HG02588 (cell line): ENCODE data around the gene ZSWIM2.
"Not testable (repeated sequence)": the region's sequence is repeated elsewhere in the genome, so short reads cannot be mapped to it uniquely, and the experiment has no call there.

ENCODE experiments used
- ATAC-seq: cut with Tn5 transposase; IDR thresholded peaks from one replicate; pipeline ENCODE4 v1.9.1; 2021; ENCODE audit warnings: mild to moderate bottlenecking, moderate library complexity; ENCODE audit not compliant: unreplicated experiment

The ZSWIM2 gene

DNA sequence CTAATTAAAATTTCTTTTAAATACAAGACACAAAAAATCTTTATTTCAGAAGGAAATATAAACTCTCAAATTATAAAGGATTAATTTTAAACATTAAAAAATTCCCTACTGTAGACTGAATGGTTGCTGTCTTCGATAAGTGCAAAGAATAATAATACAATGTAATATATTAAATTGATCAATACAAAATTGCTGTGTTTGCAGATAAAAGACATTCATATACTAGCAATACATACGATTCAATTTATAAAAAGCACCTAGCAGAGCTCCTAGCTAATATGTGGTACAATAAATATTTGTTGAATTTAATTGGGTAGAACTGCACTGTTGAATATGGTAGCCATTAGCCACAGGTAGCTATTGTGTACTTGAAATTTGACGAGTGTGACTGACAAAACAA, 6.6 kb downstream of the ZSWIM2 start:
- ATAC-seq = no peak

DNA sequence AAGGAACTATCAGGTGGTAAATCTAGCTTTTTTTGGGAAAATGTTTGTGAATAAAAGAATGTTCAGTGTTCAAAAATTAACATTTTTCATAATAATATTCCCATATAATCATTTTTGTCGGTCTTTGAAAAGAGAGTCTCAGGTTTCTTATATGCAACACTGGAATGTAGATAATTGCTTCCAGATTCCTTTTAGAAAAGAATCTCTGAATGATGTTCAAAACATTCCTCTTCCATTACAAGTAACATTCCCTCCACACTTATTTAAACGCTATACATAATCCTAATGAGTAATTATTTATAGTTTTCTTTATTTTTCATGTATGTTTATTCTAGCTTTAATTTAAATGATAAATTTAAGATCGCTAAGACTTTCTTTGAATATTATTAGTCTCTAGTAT, 7.0 kb downstream of the ZSWIM2 start:
- no peak for ATAC-seq

DNA sequence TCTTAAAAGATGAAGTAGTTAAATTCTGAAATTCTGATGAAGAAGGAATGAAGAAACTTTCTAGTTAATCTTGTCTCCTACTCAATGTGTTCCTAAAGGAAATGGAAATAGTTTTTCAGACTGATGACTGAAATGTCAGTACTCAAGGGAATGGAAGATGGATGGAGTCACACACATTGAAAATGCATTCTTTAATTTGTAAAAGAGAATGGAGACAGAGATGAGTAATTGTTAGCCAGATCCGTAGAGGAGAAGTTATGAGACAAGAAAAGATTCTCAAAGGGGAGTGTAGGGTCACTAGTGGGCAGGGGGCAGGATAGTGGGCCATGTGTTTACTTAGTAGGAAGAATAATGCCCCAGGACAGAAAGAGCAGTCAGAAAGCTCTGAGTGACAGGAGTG, 13.3 kb downstream of the ZSWIM2 start:
- no peak for ATAC-seq

DNA sequence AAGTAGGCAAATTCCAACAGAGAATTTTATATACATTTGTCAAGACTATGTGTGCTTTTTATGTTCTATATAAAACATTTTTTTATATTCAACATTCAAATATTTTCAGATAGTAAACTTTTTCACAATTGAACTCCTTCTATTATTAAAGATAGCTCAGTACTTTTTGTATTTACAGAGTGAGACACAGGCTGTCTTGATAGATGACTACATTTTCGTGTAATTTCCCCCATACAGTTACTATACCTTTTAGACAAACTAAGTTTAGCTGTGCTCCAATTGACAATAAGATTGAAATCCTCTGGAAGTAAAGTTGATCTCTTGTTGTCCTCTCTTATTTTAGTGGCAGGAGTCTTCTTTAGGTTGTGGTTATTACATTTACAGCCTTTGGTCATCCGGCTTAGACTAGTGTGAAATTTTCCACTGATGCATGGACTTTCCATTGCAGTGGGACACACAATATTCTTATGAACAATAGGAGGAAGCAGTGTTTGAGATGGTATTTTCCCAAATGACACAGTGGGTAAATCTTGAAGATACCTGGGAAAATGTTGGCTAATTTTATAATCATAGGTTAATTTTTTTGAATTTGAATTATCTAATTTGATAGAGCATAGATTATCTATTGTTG, 21.0 kb downstream of the ZSWIM2 start:
- ATAC-seq = no peak

DNA sequence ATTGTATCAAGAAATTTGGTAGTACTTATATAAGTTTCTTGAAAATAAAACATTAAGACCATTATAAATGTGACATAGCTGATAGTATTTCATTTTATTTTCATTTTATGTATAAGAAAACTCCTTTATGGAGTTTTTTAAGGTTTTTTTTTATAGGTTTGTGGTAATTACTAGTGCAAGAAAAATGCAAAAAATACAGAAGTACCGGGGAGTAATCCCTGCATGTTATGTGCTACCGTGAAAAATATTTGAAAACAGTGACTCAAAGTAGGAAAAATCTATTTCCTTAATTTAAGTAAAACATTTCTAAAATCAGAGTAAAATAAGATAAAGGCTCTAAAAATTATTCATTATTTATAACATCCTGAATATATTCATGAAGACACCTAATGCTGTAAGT, 21.6 kb downstream of the ZSWIM2 start:
- no peak for ATAC-seq

DNA sequence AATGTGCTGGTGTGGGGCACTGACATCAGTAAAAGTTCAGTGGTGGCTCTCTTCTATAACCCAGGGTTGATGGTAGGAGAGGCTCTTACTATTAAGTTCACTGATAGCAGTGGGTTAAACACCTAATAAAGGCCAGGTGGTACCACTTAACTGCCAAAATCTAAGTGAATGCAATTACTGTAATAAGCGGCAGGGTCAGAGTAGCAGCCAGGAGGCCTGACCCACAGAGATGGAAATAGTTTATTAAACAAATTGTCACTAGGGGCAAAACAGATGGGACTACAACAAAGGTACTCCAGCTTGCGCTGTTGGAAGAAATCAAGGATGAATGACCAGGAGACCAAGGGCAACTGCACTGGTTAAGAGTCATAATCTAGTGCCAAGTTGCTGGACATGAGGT, 26.6 kb downstream of the ZSWIM2 start:
- no peak for ATAC-seq

DNA sequence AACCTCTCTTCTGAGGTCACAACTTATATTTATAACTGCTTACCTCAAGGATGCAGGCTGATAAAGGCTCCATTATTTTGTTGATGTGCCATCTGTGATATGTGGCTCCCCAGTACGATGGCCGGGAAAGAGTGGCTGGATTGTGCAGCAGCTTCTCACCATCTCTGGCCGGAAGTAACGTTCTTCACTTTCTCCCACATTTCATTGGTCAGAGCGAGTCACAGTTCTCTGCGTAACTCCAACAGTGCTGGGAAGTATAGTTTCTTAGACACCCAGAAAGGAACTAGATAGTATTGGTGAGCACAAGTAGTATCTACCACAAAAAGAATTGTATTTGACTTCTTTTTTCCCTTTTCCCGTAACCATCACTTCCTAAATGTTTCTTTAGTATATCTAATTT, 28.7 kb downstream of the ZSWIM2 start:
- ATAC-seq = no peak

DNA sequence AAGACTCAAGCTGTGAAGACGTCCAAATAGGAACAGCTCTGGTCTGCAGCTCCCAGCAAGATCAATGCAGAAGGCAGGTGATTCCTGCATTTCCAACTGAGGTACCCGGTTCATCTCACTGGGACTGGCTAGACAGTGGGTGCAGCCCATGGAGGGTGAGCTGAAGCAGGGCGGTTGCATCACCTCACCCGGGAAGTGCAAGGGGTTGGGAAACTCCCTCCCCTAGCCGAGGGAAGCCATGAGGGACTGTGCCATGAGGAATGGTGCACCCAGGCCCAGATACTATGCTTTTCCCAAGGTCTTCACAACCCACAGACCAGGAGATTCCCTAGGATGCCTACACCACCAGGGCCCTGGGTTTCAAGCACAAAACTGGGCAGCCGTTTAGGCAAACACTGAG, 37.2 kb downstream of the ZSWIM2 start:
- not testable (repeated sequence) for ATAC-seq

DNA sequence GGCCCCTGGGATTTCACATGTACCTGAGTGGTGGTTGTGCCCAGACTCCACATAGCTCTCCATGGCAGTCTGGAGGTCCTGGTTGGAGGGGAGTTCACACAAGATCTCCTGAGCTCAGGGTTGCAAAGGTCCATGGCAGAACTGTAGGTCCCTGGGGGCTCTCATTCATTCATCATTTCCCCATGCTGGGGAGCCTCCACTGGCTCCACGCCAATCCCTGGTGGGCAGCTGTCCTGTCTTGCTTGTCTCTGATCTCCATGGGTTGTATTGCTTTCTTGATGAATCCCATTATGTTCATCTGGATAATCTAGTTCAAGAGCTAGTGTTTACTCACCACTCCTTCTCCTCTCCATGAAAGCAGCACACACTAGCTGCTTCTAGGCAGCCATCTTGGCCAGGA, 42.4 kb downstream of the ZSWIM2 start:
- no peak for ATAC-seq

DNA sequence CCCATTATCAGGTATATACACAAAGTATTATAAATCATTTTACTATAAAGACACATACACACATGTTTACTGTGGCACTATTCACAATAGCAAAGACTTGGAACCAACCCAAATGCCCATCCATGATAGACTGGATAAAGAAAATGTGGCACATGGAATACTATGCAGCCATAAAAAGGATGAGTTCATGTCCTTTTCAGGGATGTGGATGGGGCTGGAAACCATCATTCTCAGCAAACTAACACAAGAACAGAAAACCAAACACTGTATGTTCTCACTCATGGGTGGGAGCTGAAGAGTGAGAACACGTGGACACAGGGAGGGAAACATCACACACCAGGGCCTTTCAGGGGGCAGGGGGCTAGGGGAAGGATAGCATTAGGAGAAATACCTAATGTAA, 50.4 kb downstream of the ZSWIM2 start:
- ATAC-seq = not testable (repeated sequence)

DNA sequence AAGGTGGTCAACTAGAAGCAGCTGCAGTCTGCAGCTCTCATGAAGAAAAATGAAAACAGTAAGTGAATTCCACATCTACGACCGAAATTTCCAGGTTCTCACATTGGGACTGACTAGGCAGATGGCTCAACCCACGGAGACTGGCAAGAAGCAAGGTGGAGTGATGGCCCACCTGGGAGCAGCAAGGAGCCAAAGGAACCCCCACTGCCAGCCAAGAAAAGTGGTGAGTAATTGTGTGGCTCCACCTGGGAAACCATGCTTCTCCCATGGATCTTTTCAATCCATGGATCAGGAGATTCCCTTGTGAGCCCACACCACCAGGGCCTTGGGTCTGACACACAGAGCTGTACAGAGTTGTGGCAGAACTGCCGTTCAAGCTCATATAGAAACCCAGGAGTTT, 64.0 kb downstream of the ZSWIM2 start:
- no peak for ATAC-seq

DNA sequence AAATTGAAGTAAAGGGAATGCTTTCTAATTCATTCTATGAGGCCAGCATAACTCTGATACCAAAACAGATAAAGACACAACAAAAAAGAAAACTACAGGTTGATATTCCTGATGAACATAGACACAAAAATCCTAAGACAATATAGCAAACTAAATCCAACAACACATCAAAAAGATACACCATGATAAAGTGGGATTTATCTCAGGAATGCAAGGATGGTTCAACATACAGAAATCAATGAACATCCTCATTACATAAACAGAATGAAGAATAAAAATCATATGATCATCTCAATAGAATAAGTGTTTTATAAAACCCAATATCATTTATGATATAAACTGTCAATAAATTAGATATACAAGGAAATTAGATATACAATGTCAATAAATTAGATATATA, 65.7 kb downstream of the ZSWIM2 start:
- no peak for ATAC-seq

DNA sequence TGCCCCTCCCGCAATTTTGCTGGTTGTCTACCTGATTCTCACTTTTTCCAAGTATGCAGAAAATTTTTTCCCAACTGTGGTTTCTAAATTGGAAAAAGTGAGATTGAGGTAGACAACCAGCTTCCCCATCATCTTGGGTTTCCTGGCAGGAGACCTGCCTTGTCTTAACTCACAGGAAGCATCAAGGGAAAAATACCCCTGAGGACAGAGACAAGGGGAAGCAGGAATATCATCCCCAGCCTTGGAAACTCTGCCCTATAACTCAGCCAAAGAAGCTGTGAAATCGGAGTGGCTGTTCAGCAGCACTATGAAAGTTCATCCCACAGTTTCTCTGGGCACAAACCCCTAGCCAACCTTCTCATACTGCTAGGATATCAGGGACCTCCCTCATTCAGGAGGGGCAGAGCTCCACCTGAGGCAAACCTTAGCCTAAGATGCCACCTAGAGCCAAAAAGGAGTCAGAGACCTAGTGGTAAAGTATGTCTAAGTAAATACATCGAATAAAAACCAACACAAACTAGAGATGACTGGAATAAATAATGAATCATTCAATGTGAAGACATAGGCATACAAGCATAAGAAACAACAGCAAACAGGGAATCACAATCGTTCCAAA, 68.2 kb downstream of the ZSWIM2 start:
- no peak for ATAC-seq
